NCI-H2107 treated with DMSO at 0.1 percent for 48 hours (cell line): ENCODE measurements around the gene PRRG1.
"Not testable (repeated sequence)": the region's sequence is repeated elsewhere in the genome, so short reads cannot be mapped to it uniquely, and the experiment has no call there.

Experiments
- DNase-seq: peaks from one replicate; lab custom pipeline; 2025; ENCODE audit not compliant: unreplicated experiment; lab: John Stamatoyannopoulos, UW

PRRG1 gene

GRCh38 chrX:37468124-37468739 is 119.1 kb downstream of the PRRG1 start:
- no peak for DNase-seq

DNA sequence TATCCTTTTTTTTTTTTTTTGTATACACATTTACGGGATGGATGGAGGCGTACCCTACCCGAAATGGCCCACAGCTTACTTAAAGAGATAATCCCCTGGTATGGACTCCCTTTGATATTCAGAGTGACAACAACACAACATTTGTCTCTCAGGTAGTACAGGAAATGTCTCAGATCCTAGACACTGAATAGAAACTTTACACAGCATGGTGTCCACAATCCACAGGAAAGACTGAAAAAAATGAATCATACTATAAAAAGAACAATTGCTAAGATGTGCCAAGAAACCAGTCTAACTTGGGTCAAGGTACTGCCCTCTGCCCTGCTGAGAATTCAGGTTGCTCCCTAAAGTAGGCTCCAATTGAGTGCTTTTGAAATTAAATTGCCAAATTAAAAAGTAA is 121.5 kb downstream of the PRRG1 start:
- DNase-seq: no peak

- no peak for DNase-seq
These were observed 123.7 kb downstream of the PRRG1 start for GRCh38 chrX:37472836-37473235.

DNA sequence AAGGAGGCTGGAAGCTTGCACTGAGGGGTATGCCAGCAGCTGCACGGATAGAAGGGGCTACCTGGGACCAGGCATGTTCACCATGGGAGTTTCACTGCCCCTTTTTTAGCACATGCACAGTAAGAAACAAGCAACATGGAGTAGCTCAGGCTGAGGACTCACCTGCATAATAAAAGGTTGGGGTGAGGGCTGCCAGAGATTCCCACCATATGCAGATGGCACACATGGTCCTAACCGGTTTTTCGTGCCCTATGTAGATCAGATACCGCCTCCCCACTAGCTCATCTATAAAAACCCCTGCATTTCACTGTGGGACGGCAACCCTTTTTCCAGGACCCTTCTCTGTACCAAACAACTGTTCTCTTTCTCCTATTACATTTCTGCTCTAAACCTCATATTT is 125.3 kb downstream of the PRRG1 start:
- no peak for DNase-seq

GRCh38 chrX:37476571-37477170 is 127.5 kb downstream of the PRRG1 start:
- DNase-seq: no peak

DNA sequence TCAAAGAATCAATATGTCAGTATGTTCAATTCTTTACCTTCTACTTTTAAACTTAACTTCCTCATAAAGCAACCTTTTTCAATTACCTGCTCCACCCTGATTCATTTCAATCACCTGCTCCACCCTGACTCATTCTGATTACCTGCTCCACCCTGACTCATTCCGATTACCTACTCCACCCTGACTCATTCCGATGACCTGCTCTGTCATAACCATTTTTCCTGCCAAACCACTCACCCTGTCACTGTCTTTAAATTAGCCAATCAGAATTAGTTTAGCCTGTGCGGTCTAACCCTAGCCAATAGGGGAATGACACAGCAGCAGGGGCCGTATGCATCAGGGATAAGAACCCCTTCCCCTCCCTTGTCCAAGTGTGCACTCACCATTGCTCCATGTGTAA is 135.2 kb downstream of the PRRG1 start:
- not testable (repeated sequence) for DNase-seq

GRCh38 chrX:37485429-37485828 is 136.3 kb downstream of the PRRG1 start:
- no peak for DNase-seq

- no peak for DNase-seq
These were observed 138.1 kb downstream of the PRRG1 start for GRCh38 chrX:37487271-37487670.

- DNase-seq: no peak
These were observed 139.2 kb downstream of the PRRG1 start for GRCh38 chrX:37488323-37488722.

- no peak for DNase-seq
These were observed 142.5 kb downstream of the PRRG1 start for GRCh38 chrX:37491686-37492085.

DNA sequence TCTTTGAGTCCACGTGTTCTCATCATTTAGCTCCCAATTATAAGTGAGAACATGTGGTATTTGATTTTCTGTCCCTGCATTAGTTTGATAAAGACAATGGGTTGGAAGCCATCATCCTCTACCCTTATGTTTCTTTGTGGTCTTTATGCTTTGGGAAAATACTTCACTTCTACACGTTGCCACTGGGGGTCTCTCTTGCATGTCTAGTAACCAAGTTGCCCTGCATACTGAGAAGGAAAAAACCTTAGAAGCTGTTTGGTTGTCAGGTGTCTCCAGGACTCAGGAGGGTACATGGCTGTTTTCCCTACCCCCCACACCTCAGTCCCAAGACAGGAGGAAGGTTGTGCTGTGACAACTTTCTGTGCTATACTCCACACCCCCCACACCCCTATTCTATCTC is 146.6 kb downstream of the PRRG1 start:
- DNase-seq: not testable (repeated sequence)

DNA sequence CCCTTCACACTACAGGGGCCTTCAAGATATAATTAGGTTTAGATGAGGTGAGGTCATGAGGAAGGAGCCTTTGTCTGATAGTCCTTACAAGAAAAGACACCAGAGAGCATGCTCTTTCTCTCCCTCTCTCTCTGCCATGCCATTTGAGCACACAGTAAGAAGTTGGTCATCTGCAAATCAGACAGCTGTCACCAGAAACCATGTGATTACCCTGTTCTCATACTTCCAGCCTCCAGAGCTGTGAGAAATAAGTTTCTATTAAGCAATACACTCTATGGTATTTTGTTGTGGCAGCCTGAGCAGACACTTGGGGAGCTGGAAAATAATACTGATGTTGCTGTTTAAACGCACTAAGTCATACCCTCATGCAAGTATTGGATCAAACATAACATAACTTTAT is 148.0 kb downstream of the PRRG1 start:
- DNase-seq: not testable (repeated sequence)

DNA sequence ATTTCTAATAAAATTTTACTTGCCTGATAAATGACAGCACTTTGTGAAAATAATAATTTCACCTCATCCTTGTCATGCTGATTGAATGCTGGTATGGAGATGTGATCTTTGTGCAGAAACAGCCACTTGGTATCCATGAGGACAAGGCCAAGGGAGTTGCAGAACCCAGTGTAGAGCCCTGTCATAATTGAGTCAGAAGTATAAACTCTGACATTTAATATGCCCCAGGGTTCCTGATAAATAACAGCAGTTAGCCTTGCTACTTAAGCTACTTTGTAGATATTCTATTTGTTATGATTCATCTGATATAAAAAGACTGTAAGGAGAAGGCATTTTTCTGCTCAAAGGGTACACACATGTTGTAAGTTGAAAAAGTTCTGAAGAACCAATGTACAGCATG is 149.2 kb downstream of the PRRG1 start:
- DNase-seq: not testable (repeated sequence)

GRCh38 chrX:37499649-37500048 is 150.5 kb downstream of the PRRG1 start:
- DNase-seq: not testable (repeated sequence)

GRCh38 chrX:37504991-37505390 is 155.8 kb downstream of the PRRG1 start:
- no peak for DNase-seq
